MG63 (cell line): ENCODE results near the gene AURKAIP1. TPM values are rescaled to one million over a fixed set of nuclear protein-coding genes. Genes with fewer than 3 reads are reported as not detected.
A peak's percentile ranks its signal among the peaks of the same experiment; 100 is the strongest.
"Not testable (repeated sequence)": the region's sequence is repeated elsewhere in the genome, so short reads cannot be mapped to it uniquely, and the experiment has no call there.

ENCODE experiments used
- DNase-seq: peaks from one replicate; pipeline ENCODE4 v3.0.0-alpha.2; 2020
- H3K27me3 ChIP-seq: fragments of 250-450 bp; sonication (Bioruptor Pico); 2 replicates; pipeline ENCODE4 v1.5.1; 2020; ENCODE audit warnings: mild to moderate bottlenecking, moderate library complexity
- H3K36me3 ChIP-seq: fragments of 250-450 bp; sonication (Bioruptor Pico); 2 replicates; pipeline ENCODE4 v1.5.1; 2020; ENCODE audit warnings: mild to moderate bottlenecking, moderate library complexity
- H3K4me3 ChIP-seq: fragments of 250-450 bp; sonication (Bioruptor Pico); 2 replicates; pipeline ENCODE4 v1.5.1; 2020; ENCODE audit warnings: mild to moderate bottlenecking, moderate library complexity
- H3K9me3 ChIP-seq: fragments of 250-450 bp; sonication (Bioruptor Pico); 2 replicates; pipeline ENCODE4 v1.5.1; 2020; ENCODE audit warnings: mild to moderate bottlenecking, moderate library complexity
- total RNA-seq: library from RNA; depleted of rRNA; stranded (reverse); fragments of >200 nt; shearing (Covaris generic); gene quantifications from 2 replicates; pipeline ENCODE4 v1.2.3, GENCODE V29; 2014; ENCODE audit warnings: low replicate concordance; rRNA removed

The AURKAIP1 gene
- total RNA-seq: 94.2 and 226 TPM in 2 replicates

DNA sequence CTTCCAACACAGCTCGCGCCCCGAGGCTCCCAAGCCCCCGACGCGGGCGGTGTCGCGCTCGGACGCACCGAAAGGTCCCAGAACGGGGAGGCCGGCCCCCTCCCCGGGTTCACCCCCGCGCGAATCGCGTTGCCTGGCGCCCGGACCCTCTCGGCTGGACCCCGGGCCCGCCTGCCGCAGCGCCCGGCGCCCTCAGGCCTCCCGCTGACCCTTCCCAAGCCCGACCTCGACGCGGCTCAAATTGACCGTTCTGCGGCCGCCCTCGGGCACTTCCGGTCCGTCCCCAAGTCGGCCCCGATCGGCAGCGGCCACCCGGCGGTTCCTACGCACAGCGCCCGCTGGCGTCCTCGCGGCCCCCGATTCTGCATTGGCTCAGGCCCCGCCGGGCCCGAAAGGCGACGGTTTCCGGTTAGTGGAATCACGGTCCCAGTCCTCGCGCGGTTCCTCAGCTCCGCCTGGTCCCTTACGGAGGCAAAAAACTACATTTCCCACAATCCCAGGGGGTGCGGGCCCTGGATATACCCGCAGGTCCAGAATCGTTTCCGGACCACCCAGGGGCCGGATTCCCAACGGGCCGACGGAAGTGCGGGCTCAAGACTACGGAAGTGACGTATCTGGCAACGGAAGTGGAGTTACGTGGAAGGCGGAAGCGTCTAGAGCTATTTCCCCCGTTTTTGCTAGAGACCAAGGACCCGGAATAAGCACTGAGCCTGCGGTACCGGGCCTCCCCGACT, at the start of gene AURKAIP1:
AURKAIP1 (minus strand) TSS at position 279 of the 734 bp plus-strand sequence. CDS start 451 bp downstream, outside the sequence.
- peaks cover 38% of the 10 kb centered on the region for H3K36me3 ChIP-seq
- peak; percentile 99 for DNase-seq

DNA sequence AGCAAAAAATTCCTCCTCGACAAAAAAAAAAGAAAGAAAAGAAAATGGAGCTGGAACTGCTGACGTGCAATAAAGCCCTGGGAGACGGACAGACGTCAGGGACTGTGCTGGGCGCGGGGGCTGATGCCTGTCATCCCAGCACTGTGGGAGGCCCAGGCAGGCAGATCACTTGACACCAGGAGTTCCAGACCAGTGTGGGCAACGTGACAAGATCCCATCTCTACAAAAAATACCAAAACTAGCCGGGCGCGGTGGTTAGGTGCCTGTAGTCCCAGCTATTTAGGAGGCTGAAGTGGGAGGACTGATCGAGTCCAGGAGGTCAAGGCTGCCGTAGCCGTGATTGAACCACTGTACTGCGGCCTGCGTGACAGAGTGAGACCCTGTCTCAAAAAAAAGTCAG, 49.7 kb upstream of the AURKAIP1 start:
- Histone ChIP-seq H3K27me3 (no peaks in the 10 kb centered on the region), H3K36me3 (no peaks in the 10 kb centered on the region), H3K9me3 (no peaks in the 10 kb centered on the region), H3K4me3 (no peak overlapping the region)
- DNase-seq: no peak

More for the DNA sequence above, at the start of gene AURKAIP1:
- no peaks in the 10 kb centered on the region for H3K9me3 ChIP-seq
- H3K27me3 ChIP-seq: no peaks in the 10 kb centered on the region
- peak within 1 kb of the TSS; percentile 76 for H3K4me3 ChIP-seq

DNA sequence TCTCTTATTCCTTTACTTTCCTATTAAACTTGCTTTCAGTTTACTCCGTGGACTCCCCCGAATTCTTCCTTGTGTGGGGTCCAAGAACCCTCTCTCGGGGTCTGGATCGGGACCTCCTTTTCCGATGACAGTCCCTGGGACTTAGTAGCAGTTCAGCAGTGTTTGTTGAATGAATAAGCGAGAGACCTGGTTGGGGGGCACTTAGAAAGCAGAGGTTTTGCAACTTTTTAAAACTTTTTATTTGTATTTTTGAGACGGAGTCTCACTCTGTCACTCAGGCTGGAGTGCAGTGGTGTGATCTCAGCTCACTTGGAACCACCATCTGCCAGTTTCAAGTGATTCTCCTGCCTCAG, 48.2 kb upstream of the AURKAIP1 start:
- no peak for DNase-seq
- H3K9me3 ChIP-seq: no peaks in the 10 kb centered on the region
- no peaks in the 10 kb centered on the region for H3K36me3 ChIP-seq
- H3K27me3 ChIP-seq: no peaks in the 10 kb centered on the region
- no peak overlapping the region for H3K4me3 ChIP-seq

DNA sequence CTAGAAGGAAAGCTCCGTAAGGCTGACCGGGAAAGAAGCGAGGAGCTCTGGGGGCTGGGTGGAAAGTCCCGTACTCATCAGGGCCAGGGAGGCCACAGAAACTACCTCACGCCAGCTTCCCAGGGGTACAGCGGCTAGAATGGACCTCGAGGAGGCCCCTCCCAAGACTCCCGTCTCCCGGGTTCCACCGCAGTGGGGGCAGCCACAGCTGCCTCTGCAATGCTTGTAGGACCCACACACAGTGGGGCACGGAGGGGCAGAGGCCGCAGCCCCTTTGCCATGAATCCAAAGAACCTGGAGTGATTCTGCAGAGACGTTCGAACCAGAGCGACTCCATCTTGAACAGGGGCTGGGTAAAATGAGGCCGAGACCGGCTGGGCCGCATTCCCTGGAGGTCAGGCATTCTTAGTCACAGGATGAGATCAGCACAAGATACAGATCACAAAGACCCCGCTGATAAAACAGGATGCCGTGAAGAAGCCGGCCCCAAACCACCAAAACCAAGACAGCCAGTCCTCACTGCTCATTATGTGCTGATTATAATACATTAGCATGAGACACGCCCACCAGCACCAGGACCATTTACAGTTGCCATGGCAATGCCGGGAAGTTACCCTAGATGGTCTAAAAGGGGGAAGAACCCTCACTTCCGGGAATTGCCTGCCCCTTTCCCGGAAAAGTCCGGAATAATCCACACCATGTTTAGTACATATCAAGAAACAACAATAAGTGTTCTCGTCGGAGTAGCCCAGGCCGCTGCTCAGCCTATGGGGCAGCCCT, 47.6 kb upstream of the AURKAIP1 start:
- Histone ChIP-seq H3K27me3 (no peaks in the 10 kb centered on the region), H3K9me3 (no peaks in the 10 kb centered on the region), H3K36me3 (no peaks in the 10 kb centered on the region), H3K4me3 (no peak overlapping the region)
- DNase-seq: no peak

DNA sequence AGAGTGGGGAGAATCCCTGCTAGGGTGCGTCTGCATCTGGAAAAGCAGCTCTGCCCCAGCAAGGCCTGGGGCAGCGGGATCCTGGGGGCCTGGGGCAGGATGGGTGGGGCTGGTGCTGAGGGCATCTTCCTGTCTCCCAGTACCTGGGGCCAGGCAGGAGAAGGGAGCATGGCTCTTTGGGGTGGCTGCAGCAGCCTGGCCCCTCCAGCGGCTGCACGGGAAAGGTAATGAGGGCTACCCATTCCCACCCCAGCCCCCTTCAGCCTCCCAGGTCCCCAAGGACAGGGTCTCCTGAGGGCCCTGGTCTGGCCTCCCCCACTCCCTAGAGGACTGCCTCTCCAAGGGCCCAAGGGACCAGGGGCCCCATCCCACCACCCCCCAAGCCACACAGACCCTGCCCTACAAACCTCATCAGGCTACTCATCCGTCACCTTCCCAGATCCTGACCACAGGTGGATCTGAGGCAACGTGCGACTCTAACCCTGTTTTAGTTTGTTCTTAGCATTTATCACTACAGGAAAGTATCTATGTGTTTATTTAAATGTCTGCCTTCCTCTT, 47.0 kb upstream of the AURKAIP1 start:
- no peak for DNase-seq
- Histone ChIP-seq H3K27me3 (no peaks in the 10 kb centered on the region), H3K36me3 (no peaks in the 10 kb centered on the region), H3K4me3 (no peak overlapping the region), H3K9me3 (no peaks in the 10 kb centered on the region)

DNA sequence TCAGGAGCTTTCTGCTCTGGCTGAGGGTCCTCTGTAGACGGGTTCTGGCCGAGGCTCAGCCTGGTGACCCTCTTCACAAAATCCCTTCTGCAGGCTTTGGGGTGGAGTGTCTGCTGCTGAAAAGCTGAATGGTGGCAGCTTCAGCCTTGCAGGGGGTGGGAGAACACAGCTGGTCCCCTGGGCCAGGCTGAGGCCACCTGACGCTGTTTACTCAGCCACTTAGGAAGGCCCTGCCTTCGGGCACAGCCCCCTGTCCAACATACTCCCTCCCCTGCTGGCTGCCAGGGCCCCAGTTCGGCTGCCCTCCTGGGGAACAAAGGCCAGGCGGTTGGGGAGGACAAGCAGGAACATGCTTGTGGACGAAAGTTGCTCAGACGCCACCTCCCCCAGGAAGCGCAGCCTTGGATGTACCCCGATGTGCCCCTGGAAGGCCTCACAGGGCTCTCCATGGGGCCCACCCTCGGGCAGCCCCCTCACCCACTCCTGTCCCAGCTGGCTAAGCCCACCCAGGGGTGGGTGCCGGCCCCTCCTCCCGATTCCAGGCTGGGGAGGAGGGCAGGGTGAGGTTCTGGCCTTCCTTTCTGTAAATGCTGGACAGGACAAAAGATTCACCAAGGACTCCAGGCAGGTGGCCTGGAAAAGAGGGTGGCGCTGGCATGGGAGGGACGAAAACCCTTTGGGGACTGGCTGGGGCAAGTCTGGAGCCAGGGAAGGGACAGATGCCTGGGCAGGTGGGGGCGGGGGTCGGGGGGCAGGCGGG, 46.3 kb upstream of the AURKAIP1 start, which contains the start of gene ANKRD65:
ANKRD65 (minus strand) TSS at position 130 of the 760 bp plus-strand sequence. CDS start 271 bp downstream, outside the sequence.
- H3K9me3 ChIP-seq: no peaks in the 10 kb centered on the region
- no peaks in the 10 kb centered on the region for H3K27me3 ChIP-seq
- DNase-seq: no peak
- H3K4me3 ChIP-seq: no peak within 1 kb of the TSS
- H3K36me3 ChIP-seq: no peaks in the 10 kb centered on the region

DNA sequence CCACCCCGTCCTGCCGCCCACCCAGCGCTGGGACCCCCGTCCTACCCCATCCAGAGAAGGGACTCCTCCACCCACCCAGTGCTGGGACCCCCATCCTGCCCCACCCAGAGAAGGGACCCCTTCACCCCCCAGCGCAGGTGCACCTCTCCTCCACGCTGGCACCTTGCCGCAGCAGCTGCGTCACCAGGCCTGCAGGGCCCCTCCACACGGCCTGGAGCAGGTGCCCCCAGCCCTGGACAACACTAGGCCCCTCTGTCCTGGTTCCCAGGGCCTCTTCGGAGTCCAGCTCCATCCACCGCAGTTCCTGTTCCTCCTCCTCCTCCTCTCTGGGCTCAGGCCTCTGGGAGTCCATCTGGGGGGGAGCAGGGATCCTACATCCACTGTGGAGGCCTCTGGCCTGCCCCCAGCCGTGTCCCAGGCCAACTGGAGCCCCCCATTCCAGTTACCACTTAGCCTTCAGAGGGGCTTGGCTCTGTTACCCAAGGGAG, 45.7 kb upstream of the AURKAIP1 start:
- Histone ChIP-seq H3K9me3 (no peaks in the 10 kb centered on the region), H3K27me3 (no peaks in the 10 kb centered on the region), H3K36me3 (no peaks in the 10 kb centered on the region), H3K4me3 (no peak overlapping the region)
- no peak for DNase-seq

DNA sequence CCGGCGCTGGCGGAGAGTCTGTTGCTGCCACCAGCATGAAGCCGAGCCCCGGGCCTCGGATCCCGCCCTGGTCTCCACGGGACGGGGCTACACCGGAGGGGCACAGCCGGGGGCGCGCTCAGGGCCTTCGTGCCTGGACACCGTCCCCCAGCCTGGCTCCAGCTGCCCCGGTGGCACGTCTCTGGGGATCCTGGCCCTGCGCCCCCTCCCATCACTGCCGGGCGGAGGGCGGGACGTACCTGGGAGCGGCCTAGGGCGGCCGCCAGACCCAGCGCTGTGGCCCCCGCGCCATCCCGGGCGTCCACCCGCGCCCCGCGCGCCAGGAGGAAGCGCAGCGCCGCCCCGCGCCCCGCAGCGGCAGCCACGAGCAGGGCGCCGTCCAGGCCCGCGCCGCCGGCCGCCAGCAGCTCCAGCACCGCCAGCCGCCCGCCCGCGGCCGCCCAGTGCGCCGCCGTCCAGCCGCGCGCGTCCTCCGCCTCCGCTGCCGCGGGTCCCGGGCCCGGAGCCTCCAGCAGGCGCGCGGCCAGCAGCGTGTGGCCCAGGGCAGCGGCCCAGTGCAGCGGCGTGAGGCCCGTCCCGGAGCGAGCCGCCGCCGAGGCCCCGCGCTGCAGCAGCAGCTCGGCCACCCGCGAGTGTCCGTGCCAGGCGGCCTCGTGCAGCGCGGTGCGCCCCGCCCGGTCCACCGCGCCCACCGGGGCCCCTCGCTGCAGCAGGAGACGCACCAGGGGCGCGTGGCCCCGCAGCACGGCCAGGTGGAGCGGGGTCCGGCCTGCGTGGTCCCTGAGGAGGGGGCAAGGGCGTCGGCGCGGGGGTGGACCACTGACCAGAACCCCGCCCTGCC, 45.0 kb upstream of the AURKAIP1 start:
- Histone ChIP-seq H3K4me3 (no peak overlapping the region), H3K9me3 (no peaks in the 10 kb centered on the region), H3K36me3 (no peaks in the 10 kb centered on the region), H3K27me3 (no peaks in the 10 kb centered on the region)
- DNase-seq: no peak

DNA sequence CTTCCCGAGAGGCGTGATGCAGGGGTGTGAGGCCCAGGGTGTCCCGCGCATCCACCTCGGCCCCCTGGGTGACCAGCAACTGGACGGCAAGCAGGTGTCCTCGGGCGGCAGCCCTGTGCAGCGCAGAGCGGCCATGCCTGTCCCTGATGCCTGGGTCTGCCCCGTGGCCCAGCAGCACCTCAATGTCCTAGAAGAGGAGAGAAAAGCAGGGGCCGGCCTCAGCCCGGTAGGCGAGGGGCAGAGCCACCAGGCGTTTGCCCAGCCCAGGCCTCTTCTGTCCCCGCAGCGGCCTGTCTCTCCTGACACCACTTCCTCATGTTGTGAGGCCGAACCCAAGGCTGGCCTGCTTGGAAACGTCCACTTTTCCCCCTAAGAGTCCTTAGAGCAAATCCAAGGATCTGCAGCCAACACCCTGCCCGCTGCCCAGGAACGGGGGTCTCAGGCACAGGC, 44.4 kb upstream of the AURKAIP1 start:
- DNase-seq: no peak
- H3K9me3 ChIP-seq: no peaks in the 10 kb centered on the region

DNA sequence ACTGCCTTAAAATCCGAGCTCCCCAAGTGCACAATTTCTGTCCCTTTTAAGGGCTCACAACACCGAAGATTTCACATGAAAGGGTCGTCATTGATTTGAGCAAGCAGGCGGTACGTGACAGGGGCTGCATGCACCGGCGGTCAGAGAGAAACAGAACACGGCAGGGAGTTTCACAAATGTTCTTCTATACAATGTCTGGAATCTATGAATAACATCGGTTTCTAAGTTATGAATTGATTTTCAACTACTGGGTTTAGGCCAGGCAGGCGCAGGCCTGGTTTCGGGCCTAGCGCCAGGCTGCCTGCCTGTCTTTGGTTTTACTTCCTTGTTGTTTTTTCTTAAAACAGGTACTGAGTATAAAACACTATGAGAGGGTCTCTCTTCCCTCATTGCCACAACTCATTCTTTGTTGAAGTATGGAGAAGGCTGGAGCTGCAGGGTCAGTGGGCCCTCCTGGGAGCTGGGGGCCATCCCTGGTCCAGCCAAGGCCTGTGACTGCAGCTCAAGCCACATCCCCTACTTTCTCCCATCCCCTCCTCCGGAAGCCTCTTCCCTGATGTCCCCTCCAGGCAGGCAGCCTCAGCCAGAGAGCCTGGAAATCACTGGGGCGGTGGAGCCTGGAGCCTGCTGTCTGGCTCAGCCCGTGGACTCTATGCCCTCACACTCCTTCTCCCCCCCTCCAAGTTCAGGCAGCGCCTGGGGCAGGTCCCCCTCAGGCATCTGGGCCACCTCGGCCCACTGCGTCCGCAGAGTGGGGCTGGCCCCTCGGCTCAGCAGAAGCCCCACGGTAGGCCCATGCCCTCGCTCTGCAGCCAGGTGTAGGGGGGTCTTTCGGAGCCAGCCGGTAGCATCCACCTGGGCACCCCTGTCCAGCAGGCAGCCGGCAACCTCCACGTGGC, 43.7 kb upstream of the AURKAIP1 start:
- Histone ChIP-seq H3K4me3 (no peak overlapping the region), H3K36me3 (no peaks in the 10 kb centered on the region), H3K9me3 (no peaks in the 10 kb centered on the region), H3K27me3 (no peaks in the 10 kb centered on the region)
- no peak for DNase-seq

More for the DNA sequence above, 44.4 kb upstream of the AURKAIP1 start:
- Histone ChIP-seq H3K27me3 (no peaks in the 10 kb centered on the region), H3K4me3 (no peak overlapping the region), H3K36me3 (no peaks in the 10 kb centered on the region)

DNA sequence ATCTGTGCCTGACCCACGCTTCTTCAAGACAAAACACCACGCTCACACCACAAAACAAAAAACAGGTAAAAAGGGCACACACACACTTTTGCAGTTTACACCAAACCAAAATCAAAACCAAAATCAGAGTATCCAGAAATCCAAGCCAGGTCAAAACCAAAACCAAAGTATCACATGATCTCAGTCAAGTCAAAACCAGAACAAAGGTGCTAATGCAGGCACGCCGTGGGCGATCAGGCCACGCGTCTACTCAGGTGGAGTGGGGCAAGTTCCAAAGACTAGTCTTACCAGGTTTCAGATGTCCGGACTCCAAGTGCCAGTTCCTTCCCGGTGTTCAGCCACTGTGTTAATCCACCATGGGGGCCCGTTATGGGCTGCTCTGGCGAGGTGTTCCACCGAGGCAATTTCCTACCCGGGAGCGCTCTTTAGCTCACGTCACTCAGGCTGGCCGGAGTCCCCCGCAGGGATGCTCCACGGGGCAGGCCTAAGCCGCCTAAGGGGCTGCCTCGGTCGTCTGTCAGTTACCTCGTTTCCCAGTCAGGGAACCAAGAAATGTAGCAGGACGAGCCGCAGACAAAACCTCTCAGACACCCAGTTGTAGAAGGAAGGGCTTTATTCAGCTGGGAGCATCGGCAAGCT, 42.9 kb upstream of the AURKAIP1 start:
- not testable (repeated sequence) for DNase-seq, H3K4me3 ChIP-seq, H3K9me3 ChIP-seq, H3K36me3 ChIP-seq, H3K27me3 ChIP-seq

DNA sequence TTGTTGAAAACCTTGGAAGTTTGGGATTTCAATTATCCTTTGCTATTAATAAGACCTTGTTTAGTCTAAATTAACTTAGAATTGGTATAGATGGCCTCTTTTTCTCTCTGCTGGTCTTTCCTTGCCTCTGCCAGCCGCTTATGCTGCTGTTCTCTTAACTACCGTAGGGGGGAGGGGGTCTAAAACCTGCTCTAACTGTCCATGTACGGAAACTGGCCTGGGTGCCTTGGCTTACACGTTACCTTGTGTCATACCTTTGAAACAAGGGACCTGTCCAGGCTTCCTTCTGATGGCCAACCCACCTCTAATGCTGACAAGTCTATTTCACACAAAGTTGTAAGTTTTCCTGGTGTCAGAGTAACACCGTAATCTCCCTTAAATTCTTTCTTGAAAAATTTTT, 42.4 kb upstream of the AURKAIP1 start:
- H3K9me3 ChIP-seq, H3K27me3 ChIP-seq, H3K36me3 ChIP-seq, DNase-seq, H3K4me3 ChIP-seq: not testable (repeated sequence)

DNA sequence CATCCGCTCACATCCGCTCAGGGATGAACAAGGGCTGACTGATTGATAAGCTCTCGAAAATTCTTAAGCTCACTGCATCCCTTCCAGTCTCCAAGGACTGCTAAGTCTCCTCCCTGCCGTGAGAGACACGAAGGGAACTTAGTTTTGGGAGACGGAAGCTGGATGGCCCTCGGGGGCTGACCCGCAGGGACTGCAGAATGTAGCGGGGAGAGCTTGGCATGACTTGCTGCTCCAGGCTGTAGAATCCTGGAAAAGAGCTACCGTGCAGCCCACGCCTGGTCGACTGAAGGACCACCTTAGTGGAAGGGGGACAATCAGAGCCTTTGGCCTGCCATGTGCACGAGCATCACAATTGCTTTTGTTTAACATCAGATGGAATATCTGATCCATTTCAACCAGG, 40.7 kb upstream of the AURKAIP1 start:
- no peaks in the 10 kb centered on the region for H3K36me3 ChIP-seq
- H3K4me3 ChIP-seq: no peak overlapping the region
- H3K9me3 ChIP-seq: no peaks in the 10 kb centered on the region
- DNase-seq: no peak
- H3K27me3 ChIP-seq: no peaks in the 10 kb centered on the region

DNA sequence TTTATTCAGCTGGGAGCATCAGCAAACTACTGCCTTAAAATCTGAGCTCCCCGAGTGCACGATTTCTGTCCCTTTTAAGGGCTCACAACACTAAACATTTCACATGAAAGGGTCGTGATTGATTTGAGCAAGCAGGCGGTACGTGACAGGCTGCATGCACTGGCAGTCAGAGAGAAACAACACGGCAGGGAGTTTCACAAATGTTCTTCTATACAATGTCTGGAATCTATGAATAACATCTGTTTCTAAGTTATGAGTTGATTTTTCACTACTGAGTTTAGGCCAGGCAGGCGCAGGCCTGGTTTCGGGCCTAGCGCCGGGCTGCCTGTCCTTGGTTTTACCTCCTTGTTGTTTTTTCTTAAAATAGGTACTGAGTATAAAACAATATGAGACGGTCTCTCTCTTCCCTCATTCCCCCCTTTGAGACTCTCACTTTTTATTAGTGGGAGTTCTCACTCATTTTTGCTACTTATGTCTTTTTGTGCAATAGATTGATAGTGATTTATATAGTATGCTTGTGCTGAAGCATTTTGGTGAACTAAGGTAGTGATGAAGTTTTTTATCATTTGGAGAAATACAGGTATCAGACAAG, 37.4 kb upstream of the AURKAIP1 start:
- DNase-seq, H3K9me3 ChIP-seq, H3K27me3 ChIP-seq, H3K4me3 ChIP-seq: not testable (repeated sequence)
- peaks cover 21% of the 10 kb centered on the region for H3K36me3 ChIP-seq
